PC-9 (cell line): ENCODE results near the gene ALPK1. TPM values are rescaled to one million over a fixed set of nuclear protein-coding genes. Genes with fewer than 3 reads are reported as not detected.

ENCODE experiments used
- BruUV-seq: library from RNA; stranded (reverse); fragments of 400-500 nt; replicated peaks from 2 replicates; lab custom pipeline; 2021; lab: Mats Ljungman, UMichigan
- CTCF ChIA-PET: fragments of 300-600 bp; sonication (Branson Sonifier 250); formaldehyde crosslinking; loops from one replicate; lab custom pipeline; 2022; ENCODE audit warnings: antibody characterized with exemption; lab: Charles Lee
- POLR2A ChIA-PET: fragments of 300-600 bp; sonication (Branson Sonifier 250); formaldehyde crosslinking; loops from one replicate; lab custom pipeline; 2022; ENCODE audit warnings: antibody characterized with exemption; ENCODE audit not compliant: unreplicated experiment; lab: Charles Lee
- DNase-seq, 2 experiments: peaks; one replicate each; pipeline versions ENCODE4 v3.0.0 to v3.0.0-alpha.2; 2015 to 2022; ENCODE audit warnings: mixed read lengths in 1 of 2
- H2AFZ ChIP-seq: fragments of 200-600 bp; sonication (generic); 2 replicates; pipeline ENCODE4 v1.8.1; 2017; ENCODE audit warnings: antibody characterized with exemption
- H3F3A ChIP-seq: fragments of 200-600 bp; sonication (generic); 2 replicates; pipeline ENCODE4 v1.8.1; 2017; ENCODE audit warnings: antibody characterized with exemption, mild to moderate bottlenecking, low read depth; ENCODE audit not compliant: insufficient read depth
- H3K27ac ChIP-seq: fragments of 200-600 bp; sonication (generic); 2 replicates; pipeline ENCODE4 v1.6.1; 2016; ENCODE audit warnings: mixed run types
- H3K27me3 ChIP-seq: fragments of 200-600 bp; sonication (generic); 2 replicates; pipeline ENCODE4 v1.6.1; 2016; ENCODE audit warnings: low read depth, mixed run types; ENCODE audit not compliant: insufficient read depth
- H3K36me3 ChIP-seq: fragments of 200-600 bp; sonication (generic); 2 replicates; pipeline ENCODE4 v1.6.1; 2016; ENCODE audit warnings: low read depth, mixed run types
- H3K4me1 ChIP-seq: fragments of 200-600 bp; sonication (generic); replicated peaks from 2 replicates; pipeline ENCODE4 v1.6.1; 2016; ENCODE audit warnings: mixed run types; ENCODE audit not compliant: insufficient read depth
- H3K4me2 ChIP-seq: fragments of 200-600 bp; sonication (generic); 2 replicates; pipeline ENCODE4 v1.6.1; 2017; ENCODE audit warnings: mixed run types
- H3K4me3 ChIP-seq: fragments of 200-600 bp; sonication (generic); 2 replicates; pipeline ENCODE4 v1.6.1; 2016; ENCODE audit warnings: mixed run types
- H3K79me2 ChIP-seq: fragments of 200-600 bp; sonication (generic); 2 replicates; pipeline ENCODE4 v1.6.1; 2017; ENCODE audit warnings: low read depth, mixed run types
- H3K9me2 ChIP-seq: fragments of 200-600 bp; sonication (generic); 2 replicates; pipeline ENCODE4 v1.8.1; 2017; ENCODE audit warnings: mild to moderate bottlenecking; ENCODE audit not compliant: insufficient read depth
- H3K9me3 ChIP-seq: fragments of 200-600 bp; sonication (generic); 2 replicates; pipeline ENCODE4 v1.8.1; 2016; ENCODE audit warnings: low read depth; ENCODE audit not compliant: insufficient read depth
- H4K20me1 ChIP-seq: fragments of 200-600 bp; sonication (generic); 2 replicates; pipeline ENCODE4 v1.8.1; 2017; ENCODE audit not compliant: insufficient read depth
- CTCF ChIP-seq: fragments of 200-600 bp; sonication (generic); conservative IDR thresholded peaks from 2 replicates; pipeline ENCODE4 v1.6.1; 2017; ENCODE audit warnings: mixed run types, antibody characterized with exemption, mild to moderate bottlenecking, moderate library complexity
- EZH2 ChIP-seq: fragments of 200-600 bp; sonication (generic); IDR thresholded peaks from 2 replicates; pipeline ENCODE4 v1.8.0; 2017; ENCODE audit warnings: antibody characterized with exemption, low read depth
- intact Hi-C: fragments of 100-400 bp; cut with micrococcal nuclease; formaldehyde crosslinking; loops from one replicate; pipeline ENCODE4 v1.10.0; 2022; ENCODE audit not compliant: unreplicated experiment
- total RNA-seq: library from RNA; stranded (reverse); gene quantifications from 2 replicates; pipeline ENCODE4 v1.2.3, GENCODE V29; 2021

Gene ALPK1
- total RNA-seq, 1 experiment from 2014 or later: 35.4 TPM

- Histone ChIP-seq H3K4me1 (no peaks in the 10 kb centered on the region), H3K36me3 (no peaks in the 10 kb centered on the region), H4K20me1 (no peaks in the 10 kb centered on the region), H3K27ac (no peak overlapping the region), H3K4me2 (no peak overlapping the region), H3K79me2 (no peaks in the 10 kb centered on the region), H3K9me2 (no peaks in the 10 kb centered on the region), H3K9me3 (peaks cover 2% of the 10 kb centered on the region; the same call in 1 of the 2 replicates), H3K4me3 (no peak overlapping the region), H3F3A (no peaks in the 10 kb centered on the region), H3K27me3 (no peaks in the 10 kb centered on the region), H2AFZ (no peak overlapping the region)
- ChIA-PET POLR2A (no interaction called here), CTCF (interaction anchor here (0.6 kb wide), 1 partner anchor 330 kb away, joined by 4 read pairs; no protein-coding TSS in a partner anchor)
- intact Hi-C loops: no loop called here
- no TSS peak for BruUV-seq
- no peak for DNase-seq
- TF ChIP-seq CTCF: no peak
- no peak for TF ChIP-seq EZH2
Observed at GRCh38 chr4:112370466-112370865, 73.3 kb downstream of the ALPK1 start.

GRCh38 chr4:112371361-112371760, 74.2 kb downstream of the ALPK1 start:
- no TSS peak for BruUV-seq
- no peak overlapping the region for H2AFZ ChIP-seq
- H3K9me3 ChIP-seq: no peaks in the 10 kb centered on the region; the same call in 1 of the 2 replicates
- H3K27me3 ChIP-seq: no peaks in the 10 kb centered on the region
- H3F3A ChIP-seq: no peaks in the 10 kb centered on the region
- ChIA-PET POLR2A (no interaction called here), CTCF (interaction anchor here (0.6 kb wide), 1 partner anchor 448 kb away, joined by 3 read pairs; no protein-coding TSS in a partner anchor)
- no peaks in the 10 kb centered on the region for H3K4me1 ChIP-seq
- TF ChIP-seq CTCF (no peak), EZH2 (no peak)
- H3K36me3 ChIP-seq: no peaks in the 10 kb centered on the region
- no peak for DNase-seq
- H3K4me2 ChIP-seq: no peak overlapping the region
- no peaks in the 10 kb centered on the region for H3K9me2 ChIP-seq
- intact Hi-C loops: no loop called here
- H3K4me3 ChIP-seq: no peak overlapping the region
- H3K27ac ChIP-seq: no peak overlapping the region
- H4K20me1 ChIP-seq: no peaks in the 10 kb centered on the region
- no peaks in the 10 kb centered on the region for H3K79me2 ChIP-seq

GRCh38 chr4:112374850-112375249, 77.7 kb downstream of the ALPK1 start:
- no TSS peak for BruUV-seq
- Histone ChIP-seq H3K27me3 (no peaks in the 10 kb centered on the region), H2AFZ (no peak overlapping the region), H3K9me3 (no peaks in the 10 kb centered on the region), H3K4me1 (no peaks in the 10 kb centered on the region), H4K20me1 (no peaks in the 10 kb centered on the region), H3F3A (no peaks in the 10 kb centered on the region), H3K4me2 (no peak overlapping the region), H3K79me2 (no peaks in the 10 kb centered on the region), H3K27ac (no peak overlapping the region), H3K36me3 (no peaks in the 10 kb centered on the region), H3K4me3 (no peak overlapping the region), H3K9me2 (no peaks in the 10 kb centered on the region)
- no peak for TF ChIP-seq CTCF
- TF ChIP-seq EZH2: no peak
- intact Hi-C loops: no loop called here
- CTCF ChIA-PET: no interaction called here
- no peak for DNase-seq
- POLR2A ChIA-PET: no interaction called here
